ENCODE data around the gene CYBA. TPM values are rescaled to one million over a fixed set of nuclear protein-coding genes. Genes with fewer than 3 reads are reported as not detected.

Gene CYBA
- polyA plus RNA-seq, 2 of the 4 experiments (the other 2 are of a cell fraction), result 75.7 to 185 TPM

GRCh38 chr16:88619859-88620815 lies 30.7 kb downstream of the CYBA start:
- TF ChIP-seq GATA3 (IDR thresholded peaks at IDR 0.05; ENCODE audit: borderline replicate concordance) (no peak), EP300 (IDR thresholded peaks at IDR 0.05) (no peak), ZFP36 (IDR thresholded peaks at IDR 0.05; ENCODE audit: borderline replicate concordance, partially characterized antibody) (no peak), MYC (IDR thresholded peaks at IDR 0.05; ENCODE audit: borderline replicate concordance, low read length) (no peak), NFE2L2 (conservative IDR thresholded peaks at IDR 0.05; ENCODE audit: low read length) (no peak), ESRRA (IDR thresholded peaks at IDR 0.05; ENCODE audit: borderline replicate concordance, low read length) (no peak), JUNB (IDR thresholded peaks at IDR 0.05) (no peak), RCOR1 (IDR thresholded peaks at IDR 0.05; ENCODE audit: low read depth, low read length) (no peak), HMGXB4 (CRISPR knock-in tag; IDR thresholded peaks at IDR 0.05; ENCODE audit: borderline replicate concordance) (no peak), RNF2 (IDR thresholded peaks at IDR 0.05; ENCODE audit: borderline replicate concordance, low read depth) (no peak), POLR2AphosphoS2 (conservative IDR thresholded peaks at IDR 0.05; ENCODE audit: low read length) (no peak)
- FAIRE-seq (no peak), DNase-seq (ENCODE audit: low read depth in 1 of 2, low spot score in 1 of 2) (no peak), ATAC-seq (no peak)
- POLR2A ChIA-PET, result no interaction called here
- CTCF ChIA-PET, result interaction anchor here (1.3 to 1.5 kb wide), 2 partner anchors 9 to 78 kb away, joined by 3 to 6 read pairs; no protein-coding TSS in a partner anchor
- Histone ChIP-seq H3K9me3 (no peaks in the 10 kb centered on the region), H3K27ac (no peak overlapping the region), H3K4me3 (no peak overlapping the region), H3K4me2 (no peak overlapping the region), H3K4me1 (no peaks in the 10 kb centered on the region)
- WGBS (ENCODE audit: missing lambda C conversion rate), result 95% methylated on average over 14 of the region's 14 CpGs

GRCh38 chr16:88618956-88619667 lies 31.7 kb downstream of the CYBA start:
- POLR2A ChIA-PET, result no interaction called here
- no peak overlapping the region for H3K27ac ChIP-seq
- H3K9me3 ChIP-seq, result no peaks in the 10 kb centered on the region
- ATAC-seq (no peak), FAIRE-seq (no peak), DNase-seq (ENCODE audit: low read depth in 1 of 2, low spot score in 1 of 2) (no peak)
- CTCF ChIA-PET, result interaction anchor here (1.3 to 1.5 kb wide), 4 partner anchors 10 to 124 kb away, joined by 3 to 6 read pairs (median 3); no protein-coding TSS in a partner anchor
- no peak overlapping the region for H3K4me2 ChIP-seq
- H3K4me3 ChIP-seq, result no peak overlapping the region
- TF ChIP-seq FOSL2 (IDR thresholded peaks at IDR 0.05) (no peak), FOSL2 (CRISPR knock-in tag; IDR thresholded peaks at IDR 0.05) (no peak), CEBPB (IDR thresholded peaks at IDR 0.05) (no peak), USF2 (IDR thresholded peaks at IDR 0.05) (no peak), CHD2 (IDR thresholded peaks at IDR 0.05; ENCODE audit: low read length, partially characterized antibody) (no peak), NR3C1 (IDR thresholded peaks at IDR 0.05) (no peak), BCL3 (IDR thresholded peaks at IDR 0.05) (no peak), RNF2 (IDR thresholded peaks at IDR 0.05; ENCODE audit: borderline replicate concordance, low read depth) (no peak), ESRRA (IDR thresholded peaks at IDR 0.05; ENCODE audit: borderline replicate concordance, low read length) (no peak), GATA3 (IDR thresholded peaks at IDR 0.05; ENCODE audit: borderline replicate concordance) (no peak), E2F6 (IDR thresholded peaks at IDR 0.05; ENCODE audit: borderline replicate concordance, low read depth) (no peak), ATOH8 (CRISPR knock-in tag; IDR thresholded peaks at IDR 0.05; ENCODE audit: low read depth) (no peak), ZNF302 (CRISPR knock-in tag; IDR thresholded peaks at IDR 0.05) (no peak), CBX2 (IDR thresholded peaks at IDR 0.05; ENCODE audit: borderline replicate concordance, low read depth) (no peak), HOXA7 (CRISPR knock-in tag; IDR thresholded peaks at IDR 0.05) (no peak), RFX5 (IDR thresholded peaks at IDR 0.05) (no peak), CHD4 (IDR thresholded peaks at IDR 0.05; ENCODE audit: borderline replicate concordance) (no peak), MAFK (IDR thresholded peaks at IDR 0.05; ENCODE audit: partially characterized antibody) (no peak), JUNB (IDR thresholded peaks at IDR 0.05) (no peak)
- no peaks in the 10 kb centered on the region for H3K4me1 ChIP-seq
- WGBS (ENCODE audit: missing lambda C conversion rate), result 96% methylated on average over 19 of the region's 19 CpGs
